ENCODE measurements around the gene LGR6.
"Not testable (repeated sequence)": the region's sequence is repeated elsewhere in the genome, so short reads cannot be mapped to it uniquely, and the experiment has no call there.

LGR6 gene

GRCh38 chr1:202193614-202194327 is at the start of gene LGR6:
LGR6 (plus strand) TSS chr1:202193799; CDS start chr1:202193990, 191 bp downstream.
- in situ Hi-C loops (cut with HindIII; ENCODE audit: low pct_ligation_motif_present, low sequenced_read_pairs), result no loop called here
- DNase-seq, result no peak
- H3K36me3 ChIP-seq (replicated peaks), result no peaks in the 10 kb centered on the region
- H3K4me3 ChIP-seq (ENCODE audit: low read depth, low read length), result no peak within 1 kb of the TSS
- H3K27ac ChIP-seq, result no peak within 1 kb of the TSS
- peaks cover 13% of the 10 kb centered on the region for H3K27me3 ChIP-seq (replicated peaks)
- no peak for TF ChIP-seq CTCF (IDR thresholded peaks at IDR 0.05; ENCODE audit: low read depth, low read length, missing control alignments)

- H3K27me3 ChIP-seq (replicated peaks), result no peaks in the 10 kb centered on the region
- H3K27ac ChIP-seq, result peak within 1 kb of the TSS; percentile 43
- H3K36me3 ChIP-seq (replicated peaks), result no peaks in the 10 kb centered on the region
- TF ChIP-seq CTCF (IDR thresholded peaks at IDR 0.05; ENCODE audit: low read depth, low read length, missing control alignments), result no peak
- DNase-seq, result no peak
- in situ Hi-C loops (cut with HindIII; ENCODE audit: low pct_ligation_motif_present, low sequenced_read_pairs), result loop anchor here (25.0 kb wide), 1 partner anchor 132 kb away; the partner anchor contains the start of gene ELF3
- H3K4me3 ChIP-seq (ENCODE audit: low read depth, low read length), result peak within 1 kb of the TSS; percentile 80
Measured at GRCh38 chr1:202144402-202145067, 49.1 kb upstream of the LGR6 start, which contains the start of gene ARL8A. ARL8A (minus strand) TSS chr1:202144737; CDS start chr1:202144572, 165 bp downstream.

- TF ChIP-seq CTCF (IDR thresholded peaks at IDR 0.05; ENCODE audit: low read depth, low read length, missing control alignments), result no peak
- no peaks in the 10 kb centered on the region for H3K36me3 ChIP-seq (replicated peaks)
- in situ Hi-C loops (cut with HindIII; ENCODE audit: low pct_ligation_motif_present, low sequenced_read_pairs), result loop anchor here (25.0 kb wide), 1 partner anchor 133 kb away; the partner anchor contains the start of gene ELF3
- peak overlapping the region; percentile 80 for H3K4me3 ChIP-seq (ENCODE audit: low read depth, low read length)
- no peak overlapping the region for H3K27ac ChIP-seq
- no peak for DNase-seq
- no peaks in the 10 kb centered on the region for H3K27me3 ChIP-seq (replicated peaks)
Measured at GRCh38 chr1:202145068-202145743, 48.4 kb upstream of the LGR6 start.

GRCh38 chr1:202145744-202146140 is 47.9 kb upstream of the LGR6 start:
- not testable (repeated sequence) for DNase-seq; H3K27me3 ChIP-seq (replicated peaks); H3K36me3 ChIP-seq (replicated peaks); H3K4me3 ChIP-seq (ENCODE audit: low read depth, low read length); H3K27ac ChIP-seq
- in situ Hi-C loops (cut with HindIII; ENCODE audit: low pct_ligation_motif_present, low sequenced_read_pairs), result loop anchor here (25.0 kb wide), 1 partner anchor 133 kb away; the partner anchor contains the start of gene ELF3

GRCh38 chr1:202146279-202146678 is 47.3 kb upstream of the LGR6 start:
- H3K27me3 ChIP-seq (replicated peaks), result no peaks in the 10 kb centered on the region
- no peak for TF ChIP-seq CTCF (IDR thresholded peaks at IDR 0.05; ENCODE audit: low read depth, low read length, missing control alignments)
- DNase-seq, result no peak
- H3K27ac ChIP-seq, result no peak overlapping the region
- H3K36me3 ChIP-seq (replicated peaks), result no peaks in the 10 kb centered on the region
- in situ Hi-C loops (cut with HindIII; ENCODE audit: low pct_ligation_motif_present, low sequenced_read_pairs), result loop anchor here (25.0 kb wide), 1 partner anchor 134 kb away; the partner anchor contains the start of gene ELF3
- H3K4me3 ChIP-seq (ENCODE audit: low read depth, low read length), result no peak overlapping the region

- Histone ChIP-seq H3K4me3 (ENCODE audit: low read depth, low read length) (no peak overlapping the region), H3K27me3 (replicated peaks) (no peaks in the 10 kb centered on the region), H3K36me3 (replicated peaks) (no peaks in the 10 kb centered on the region), H3K27ac (no peak overlapping the region)
- no peak for TF ChIP-seq CTCF (IDR thresholded peaks at IDR 0.05; ENCODE audit: low read depth, low read length, missing control alignments)
- DNase-seq, result no peak
- in situ Hi-C loops (cut with HindIII; ENCODE audit: low pct_ligation_motif_present, low sequenced_read_pairs), result loop anchor here (25.0 kb wide), 1 partner anchor 135 kb away; the partner anchor contains the start of gene ELF3
Measured at GRCh38 chr1:202146993-202147392, 46.6 kb upstream of the LGR6 start.
